K562 treated with DMSO at 1 percent for 48 hours (cell line): ENCODE data around the gene ZNF33A. TPM values are rescaled to one million over a fixed set of nuclear protein-coding genes. Genes with fewer than 3 reads are reported as not detected.

ENCODE experiments used
- total RNA-seq: library from RNA; unstranded; fragments of 300-600 nt; gene quantifications from 2 replicates; pipeline ENCODE4 v1.2.3, GENCODE V29; 2022; ENCODE audit warnings: low replicate concordance; ENCODE audit errors: extremely low read depth

ZNF33A gene
- total RNA-seq = not detected in 2 replicates

GRCh38 chr10:38010119-38010903 is at the start of gene ZNF33A:
TSS of gene ZNF33A (plus strand) at chr10:38010675. CDS start at chr10:38012342, 1,667 bp downstream.

DNA sequence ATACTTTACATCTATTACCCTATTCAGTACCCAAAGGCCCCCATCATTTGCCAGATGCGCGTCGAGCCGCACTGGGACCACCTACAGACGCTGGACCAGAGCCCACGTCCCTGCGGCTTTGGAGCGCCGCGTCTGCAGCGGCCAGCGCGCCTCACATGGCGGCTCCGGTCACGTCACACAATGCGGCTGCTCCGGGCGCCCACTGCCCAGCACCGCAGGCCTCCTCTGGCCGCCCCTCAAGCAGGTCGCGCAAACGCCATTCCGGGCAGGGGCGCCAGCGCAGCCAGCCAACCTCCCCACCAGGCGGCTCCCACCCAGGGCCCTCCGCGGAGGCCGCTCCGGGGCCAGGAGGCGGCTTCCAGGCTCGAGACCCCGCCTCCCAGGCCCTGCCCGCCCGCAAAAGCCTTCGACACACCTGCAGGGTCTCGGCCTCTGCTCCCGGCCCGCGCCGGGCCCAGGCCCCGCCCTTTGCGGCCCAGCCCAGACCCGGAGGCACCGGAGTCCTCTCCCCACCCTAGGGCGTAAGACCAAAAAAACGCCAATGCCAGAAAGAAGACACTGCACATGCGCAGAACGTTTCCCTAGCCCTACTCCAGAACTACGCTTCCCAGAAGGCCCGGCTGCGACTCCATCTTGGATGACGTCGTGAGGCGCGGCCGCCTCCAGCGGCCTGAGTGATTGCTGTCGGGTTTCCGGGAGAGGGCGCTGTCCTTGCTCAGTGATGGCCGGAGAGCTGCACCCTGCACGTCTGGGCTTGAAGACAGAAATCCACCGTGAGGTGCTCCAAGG is 34.2 kb upstream of the ZNF33A start, which contains the start of gene ZNF25:
ZNF25 (minus strand) TSS at position 557 of the 789 bp plus-strand sequence. CDS start 4,925 bp downstream, outside the sequence.

GRCh38 chr10:38094158-38094926 is 83.9 kb downstream of the ZNF33A start, which contains the start of gene ZNF37A:
TSS of gene ZNF37A (plus strand) at chr10:38094337. CDS start at chr10:38096618, 2,281 bp downstream.

Other genes with a start within 250 kb of the ZNF33A start
- not detected in 2 replicates for gene ZNF248, start 153.1 kb upstream of the ZNF33A start, total RNA-seq
- not detected in 2 replicates for gene ZNF25, start 34.0 kb upstream of the ZNF33A start, total RNA-seq
- gene ZNF37A, start 83.7 kb downstream of the ZNF33A start, total RNA-seq = not detected in 2 replicates